CD4-positive, alpha-beta T cell treated with Interleukin-6 at 100 ng/mL for 8 hours (primary cell): ENCODE measurements around the gene PCMTD2.
"Not testable (repeated sequence)": the region's sequence is repeated elsewhere in the genome, so short reads cannot be mapped to it uniquely, and the experiment has no call there.

Experiments used
- DNase-seq: peaks from one replicate; pipeline ENCODE4 v3.0.0-alpha.2; 2020; ENCODE audit warnings: mixed read lengths, low spot score

Gene PCMTD2

DNA sequence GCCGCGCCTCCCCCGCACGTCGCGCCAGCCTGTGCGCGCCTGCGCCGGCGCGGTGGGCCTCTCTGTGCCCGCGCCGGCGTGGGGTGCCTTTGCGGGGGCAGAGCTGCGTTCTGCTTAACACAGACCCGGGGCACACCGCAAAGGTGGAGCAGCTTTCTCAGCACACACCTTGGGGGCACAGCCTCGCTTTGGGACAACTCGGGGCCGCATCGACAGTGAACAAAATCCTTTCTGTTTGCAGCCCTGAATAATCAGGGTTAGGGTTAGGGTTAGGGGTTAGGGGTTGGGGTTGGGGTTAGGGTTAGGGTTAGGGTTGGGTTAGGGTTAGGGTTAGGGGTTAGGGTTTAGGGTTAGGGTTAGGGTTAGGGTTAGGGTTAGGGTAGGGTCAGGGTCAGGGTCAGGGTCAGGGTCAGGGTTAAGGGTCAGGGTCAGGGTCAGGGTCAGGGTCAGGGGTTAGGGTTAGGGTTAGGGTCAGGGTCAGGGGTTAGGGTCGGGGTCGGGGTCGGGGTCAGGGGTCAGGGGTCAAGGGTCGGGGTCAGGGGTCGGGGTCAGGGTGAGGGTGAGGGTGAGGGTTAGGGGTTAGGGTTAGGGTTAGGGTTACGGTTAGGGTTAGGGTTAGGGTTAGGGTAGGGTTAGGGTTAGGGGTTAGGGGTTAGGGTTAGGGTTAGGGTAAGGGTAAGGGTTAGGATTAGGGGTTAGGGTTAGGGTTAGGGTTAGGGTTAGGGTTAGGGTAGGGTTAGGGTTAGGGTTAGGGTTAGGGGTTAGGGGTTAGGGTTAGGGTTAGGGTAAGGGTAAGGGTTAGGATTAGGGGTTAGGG, 31.1 kb downstream of the PCMTD2 start:
- DNase-seq, result not testable (repeated sequence)

GRCh38 chr20:64287264-64287590, 31.7 kb downstream of the PCMTD2 start:
- DNase-seq, result not testable (repeated sequence)

DNA sequence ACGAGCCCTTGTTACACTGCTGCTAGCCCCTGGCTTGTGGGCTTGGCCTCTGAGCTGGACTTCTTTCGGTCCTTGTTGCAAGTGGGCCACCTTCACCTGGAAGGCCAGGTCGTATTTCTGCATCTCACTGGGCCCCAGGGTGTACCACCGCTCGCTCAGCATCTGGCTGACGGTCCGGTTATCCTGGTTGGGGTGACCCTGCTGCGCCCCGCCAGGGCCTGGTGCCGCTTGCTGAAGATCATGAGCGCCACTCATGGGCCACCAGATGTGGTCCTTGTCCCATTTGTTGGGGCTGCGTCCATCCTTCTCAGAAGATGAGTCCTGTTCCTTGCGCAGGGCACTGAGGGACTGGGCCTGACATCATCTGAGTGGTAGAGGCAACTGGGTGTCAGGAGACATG, 36.6 kb downstream of the PCMTD2 start:
- not testable (repeated sequence) for DNase-seq

GRCh38 chr20:64303086-64303485, 47.5 kb downstream of the PCMTD2 start:
- DNase-seq, result not testable (repeated sequence)

GRCh38 chr20:64313761-64314160, 58.2 kb downstream of the PCMTD2 start:
- not testable (repeated sequence) for DNase-seq

DNA sequence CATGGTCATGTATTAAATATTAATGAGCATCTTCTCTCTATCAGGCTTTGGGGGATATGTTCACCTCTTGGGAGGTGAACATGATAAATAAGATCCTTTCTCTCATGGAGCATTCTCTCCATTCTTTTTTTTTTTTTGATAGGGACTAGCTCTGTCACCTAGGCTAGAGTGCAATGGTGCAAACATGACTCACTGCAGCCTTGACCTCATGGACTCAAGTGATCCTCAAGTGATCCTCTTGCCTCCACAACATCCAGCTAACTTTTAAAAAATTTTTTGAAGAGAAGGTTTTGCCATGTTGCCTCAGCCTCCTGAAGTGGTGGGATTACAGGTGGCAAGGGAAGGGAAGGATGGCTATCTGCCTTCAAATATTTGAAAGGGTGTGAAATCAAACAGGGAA, 59.8 kb downstream of the PCMTD2 start:
- DNase-seq, result not testable (repeated sequence)

GRCh38 chr20:64315884-64316283, 60.3 kb downstream of the PCMTD2 start:
- DNase-seq, result not testable (repeated sequence)

DNA sequence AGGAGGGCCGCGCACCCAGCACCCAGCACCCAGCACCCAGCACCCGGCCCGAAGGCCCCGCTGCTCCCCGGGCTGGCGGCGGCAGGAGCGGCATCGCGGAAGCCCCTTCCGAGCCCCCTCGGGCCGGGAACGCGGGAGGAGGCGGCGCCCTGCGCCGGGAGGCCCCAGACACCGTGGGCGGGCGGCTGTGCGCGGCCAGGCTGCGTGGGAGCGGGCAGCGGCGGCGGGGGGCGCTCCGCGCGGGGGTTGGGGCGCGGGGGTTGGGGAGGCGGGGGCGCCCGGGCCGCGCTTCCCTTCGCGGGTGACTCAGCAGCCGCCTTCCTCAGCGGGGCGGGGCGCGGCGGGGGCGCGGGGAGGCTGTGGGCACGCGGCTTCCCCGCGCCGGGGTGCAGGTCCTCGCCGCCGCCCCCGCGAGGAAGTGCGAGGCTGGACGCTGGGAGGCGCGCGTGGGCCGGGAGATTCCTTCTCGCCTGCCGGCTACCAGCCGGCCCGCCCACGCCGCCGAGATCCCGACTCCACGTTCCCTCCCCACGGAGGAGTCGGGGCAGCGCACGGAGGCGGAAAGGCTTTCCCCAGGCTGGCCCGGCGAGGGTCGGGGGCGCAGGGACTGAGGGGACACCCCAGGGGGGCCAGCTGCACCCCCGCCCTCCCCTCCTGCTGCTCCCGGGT, 61.0 kb downstream of the PCMTD2 start:
- DNase-seq, result not testable (repeated sequence)

DNA sequence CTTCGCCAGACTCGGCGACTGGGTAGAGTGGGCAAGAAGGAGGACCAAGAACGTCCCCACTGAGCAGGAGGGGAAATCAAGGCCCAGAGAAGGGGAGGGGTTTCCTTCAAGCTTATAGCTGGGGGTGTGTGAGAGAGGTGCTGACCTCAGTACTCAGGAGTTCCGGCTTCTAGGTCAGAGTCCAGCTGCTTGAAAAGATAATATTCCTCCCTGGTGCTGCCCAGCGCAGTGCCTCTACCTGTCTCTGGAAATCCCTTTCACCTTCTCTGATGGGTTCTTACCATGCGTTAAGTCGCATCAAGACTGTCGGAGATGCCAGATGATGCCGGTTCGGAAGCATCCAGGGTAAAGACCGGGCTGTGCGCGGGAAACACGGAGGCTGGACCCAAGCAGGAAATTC, 61.8 kb downstream of the PCMTD2 start:
- not testable (repeated sequence) for DNase-seq

DNA sequence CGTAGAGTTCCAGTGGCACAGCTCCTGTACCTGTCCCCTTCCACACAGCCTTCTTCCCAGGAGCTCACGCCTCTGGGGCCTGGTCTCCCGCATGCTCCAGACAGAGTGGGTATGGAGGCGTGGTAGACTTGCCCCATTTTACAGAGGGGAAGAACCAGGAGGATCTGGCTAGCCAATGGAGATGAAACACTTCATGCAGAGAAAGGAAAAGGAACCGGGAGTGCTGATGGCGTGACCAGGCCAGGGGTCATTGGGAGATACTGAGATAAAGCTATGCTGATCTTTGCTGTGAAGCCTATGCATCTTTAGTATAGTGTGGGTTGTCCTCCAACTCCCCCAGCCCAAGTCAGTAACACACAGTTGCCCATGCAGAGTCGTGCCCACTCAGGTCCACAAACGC, 62.5 kb downstream of the PCMTD2 start:
- DNase-seq, result not testable (repeated sequence)

GRCh38 chr20:64322031-64322789, 66.7 kb downstream of the PCMTD2 start:
- not testable (repeated sequence) for DNase-seq
